Hepatic stellate cell (primary cell): ENCODE data around the gene PPP1R9A.

Experiments
- DNase-seq: peaks from one replicate; pipeline ENCODE4 v3.0.0; 2011; ENCODE audit warnings: low spot score

The PPP1R9A gene

GRCh38 chr7:94909179-94909466, 1.7 kb downstream of the PPP1R9A start:
- DNase-seq, result no peak

DNA sequence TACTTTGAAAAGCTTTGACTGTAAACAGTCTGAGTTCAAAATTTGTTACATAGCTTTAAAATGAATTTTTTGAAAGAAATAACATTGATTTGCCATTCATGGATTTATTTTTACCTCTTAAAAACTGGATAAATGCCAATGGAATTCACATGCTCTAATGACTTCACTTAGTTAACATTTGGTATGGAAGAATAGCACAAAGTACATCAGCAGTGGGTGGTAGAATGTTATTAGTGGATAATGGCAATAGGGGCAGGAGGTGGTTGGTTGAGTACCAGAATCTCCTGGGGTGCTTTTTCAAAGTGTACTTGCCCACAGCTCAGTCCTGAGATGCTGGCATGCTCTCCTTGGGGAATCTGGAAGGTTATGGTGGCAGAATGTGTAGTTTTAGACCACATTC, 4.7 kb downstream of the PPP1R9A start:
- DNase-seq, result no peak

DNA sequence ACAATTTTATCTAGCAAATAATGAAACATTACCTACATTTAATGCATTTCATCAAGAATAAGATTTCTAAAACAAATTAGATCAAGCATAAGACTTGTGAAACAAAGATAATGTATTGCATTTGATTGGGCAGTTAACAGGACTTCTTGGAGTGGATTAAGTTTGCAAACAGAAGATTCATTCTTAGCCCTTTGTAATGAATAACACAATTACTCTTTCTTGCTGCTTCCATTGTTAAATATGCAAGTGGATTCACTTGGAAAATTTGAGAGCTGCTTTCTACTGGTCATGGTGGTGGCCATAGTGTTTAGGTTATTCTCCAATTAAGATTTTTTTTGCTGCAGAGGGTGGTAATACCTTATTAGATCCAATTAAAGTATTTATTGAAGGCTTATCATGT, 6.0 kb downstream of the PPP1R9A start:
- no peak for DNase-seq

GRCh38 chr7:94921911-94922310, 14.5 kb downstream of the PPP1R9A start:
- DNase-seq, result no peak

DNA sequence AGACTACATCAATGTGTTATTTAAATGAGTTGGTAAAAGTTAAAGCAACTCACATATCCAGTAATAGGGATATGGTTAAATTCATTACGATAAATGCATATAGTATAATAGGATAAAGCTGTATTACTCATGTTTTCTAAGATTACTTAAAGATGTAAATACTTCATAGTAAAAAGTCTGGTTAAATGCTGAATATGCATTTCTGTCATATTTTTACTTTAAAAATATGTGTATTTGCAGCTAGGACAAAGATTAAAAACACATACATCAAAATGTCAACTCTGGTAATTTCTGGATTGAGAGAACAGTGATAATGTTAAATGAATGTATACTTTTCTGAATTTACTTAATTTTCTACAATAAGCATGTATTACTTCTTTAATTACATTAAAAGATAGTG, 15.1 kb downstream of the PPP1R9A start:
- no peak for DNase-seq

GRCh38 chr7:94923412-94923811, 16.0 kb downstream of the PPP1R9A start:
- no peak for DNase-seq

- DNase-seq, result no peak
Observed at GRCh38 chr7:94928168-94928707, 20.8 kb downstream of the PPP1R9A start.

GRCh38 chr7:94933256-94933990, 26.0 kb downstream of the PPP1R9A start:
- no peak for DNase-seq

GRCh38 chr7:94939395-94939794, 32.0 kb downstream of the PPP1R9A start:
- DNase-seq, result no peak

GRCh38 chr7:94940241-94940640, 32.8 kb downstream of the PPP1R9A start:
- no peak for DNase-seq

DNA sequence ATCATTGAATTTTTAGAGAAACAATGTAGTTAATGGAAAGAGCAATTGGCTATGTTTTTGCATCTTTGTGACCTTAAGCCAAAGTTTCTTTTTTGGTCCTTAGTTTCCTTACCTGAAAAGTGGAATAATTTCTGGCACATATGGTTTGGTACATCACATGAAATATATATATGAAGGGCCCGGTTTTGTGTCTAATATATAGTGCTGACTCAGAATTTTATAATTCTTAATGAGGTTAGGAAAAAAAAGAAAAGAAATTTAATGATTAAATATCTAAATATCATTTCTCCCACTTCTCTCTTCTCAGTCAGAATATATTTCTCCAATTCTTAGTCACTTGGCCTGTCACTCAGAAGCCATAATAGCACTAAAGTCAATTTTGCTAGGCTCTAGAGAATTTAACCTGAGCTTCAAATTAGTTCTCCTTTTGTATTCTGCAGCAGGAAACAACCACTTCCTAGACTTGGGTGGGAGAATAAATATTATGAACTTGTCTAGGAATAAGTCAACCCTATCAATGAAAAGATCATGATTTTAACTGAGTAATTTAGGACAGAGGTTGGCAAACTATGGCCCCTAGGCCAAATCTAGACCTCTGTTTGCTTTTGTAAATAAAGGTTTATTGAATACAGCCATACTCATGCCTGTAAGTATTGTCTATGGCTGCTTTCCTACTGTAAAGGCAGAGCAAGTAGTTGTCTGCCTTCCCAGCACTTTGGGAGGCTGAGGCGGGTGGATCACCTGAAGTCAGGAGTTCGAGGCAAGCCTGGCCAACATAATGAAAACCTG, 34.6 kb downstream of the PPP1R9A start:
- DNase-seq, result no peak

DNA sequence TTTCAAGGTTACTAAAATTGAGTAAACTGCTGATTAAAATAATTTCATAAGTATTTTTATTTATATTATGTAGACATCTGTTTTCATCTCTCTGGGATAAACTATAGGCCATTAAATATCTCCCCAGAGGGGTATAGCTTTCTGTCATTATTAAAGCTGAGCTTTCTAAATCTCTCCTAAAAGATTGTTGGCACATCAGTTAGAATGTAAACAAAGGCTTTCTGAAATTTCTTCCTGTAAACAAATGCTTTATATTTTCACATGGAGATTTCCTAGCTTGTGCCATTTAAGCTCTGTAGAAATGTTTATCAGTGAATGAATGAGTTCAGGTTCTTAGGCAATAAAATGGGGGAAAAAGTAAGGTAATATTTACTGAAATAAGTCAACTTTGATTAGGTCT, 35.7 kb downstream of the PPP1R9A start:
- no peak for DNase-seq

DNA sequence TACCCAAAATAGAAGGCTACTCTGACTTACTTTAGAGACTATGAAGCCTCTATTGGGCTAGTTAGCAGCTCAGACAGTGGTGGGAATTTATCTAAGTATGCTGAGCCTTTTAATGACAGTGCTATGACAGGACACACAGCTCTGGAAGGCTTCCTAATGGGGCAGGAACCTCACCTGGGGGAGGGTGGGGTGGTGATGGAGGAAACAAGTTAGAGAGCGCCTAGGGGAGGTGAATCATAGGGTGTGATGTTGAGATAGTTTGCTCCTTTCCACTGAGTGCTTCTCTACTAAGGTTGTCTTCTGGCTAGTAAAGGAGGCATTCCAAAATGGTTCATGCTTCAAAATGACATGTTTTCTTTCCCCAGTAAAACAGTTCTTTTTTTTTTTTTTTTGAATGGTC, 42.1 kb downstream of the PPP1R9A start:
- DNase-seq, result no peak

GRCh38 chr7:94955807-94956206, 48.4 kb downstream of the PPP1R9A start:
- no peak for DNase-seq

DNA sequence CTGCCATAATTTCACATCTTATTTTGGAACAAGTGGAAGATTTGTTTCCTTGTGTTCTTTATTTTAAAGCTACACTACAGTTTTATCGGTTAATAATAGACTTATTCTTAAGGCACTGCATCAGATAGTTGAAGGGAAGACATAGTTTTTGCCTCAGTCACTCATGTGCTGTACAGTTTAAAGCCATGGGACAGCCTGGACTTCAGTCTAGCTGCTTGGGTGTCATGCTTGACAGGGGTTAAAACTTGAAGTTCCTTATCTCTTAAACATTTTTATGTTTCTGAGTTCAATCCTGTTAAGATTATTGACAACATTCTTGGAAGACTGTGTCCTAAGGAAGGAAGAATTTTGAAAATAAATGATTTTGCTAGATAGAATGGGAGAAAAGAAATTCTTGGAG, 49.7 kb downstream of the PPP1R9A start:
- no peak for DNase-seq

DNA sequence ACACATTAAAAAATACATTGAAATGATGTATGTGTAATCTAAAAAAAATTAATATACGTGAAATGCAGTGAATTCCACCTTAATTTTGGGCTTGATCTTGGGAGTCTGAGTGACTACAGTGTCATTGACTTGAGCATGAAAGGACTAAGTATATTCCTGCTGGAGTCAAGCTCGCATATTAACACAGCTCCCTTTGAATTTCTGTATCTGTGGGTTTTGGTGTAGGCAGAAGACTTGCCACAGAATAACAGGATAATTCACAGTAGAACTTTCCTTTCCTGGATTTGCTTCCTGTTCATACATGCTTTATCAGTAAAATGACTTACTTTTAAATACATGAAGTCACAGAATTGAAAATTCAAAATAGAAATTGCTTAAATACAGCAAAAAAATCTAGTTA, 55.3 kb downstream of the PPP1R9A start:
- no peak for DNase-seq

- DNase-seq, result no peak
Observed at GRCh38 chr7:94969434-94970084, 62.2 kb downstream of the PPP1R9A start.

DNA sequence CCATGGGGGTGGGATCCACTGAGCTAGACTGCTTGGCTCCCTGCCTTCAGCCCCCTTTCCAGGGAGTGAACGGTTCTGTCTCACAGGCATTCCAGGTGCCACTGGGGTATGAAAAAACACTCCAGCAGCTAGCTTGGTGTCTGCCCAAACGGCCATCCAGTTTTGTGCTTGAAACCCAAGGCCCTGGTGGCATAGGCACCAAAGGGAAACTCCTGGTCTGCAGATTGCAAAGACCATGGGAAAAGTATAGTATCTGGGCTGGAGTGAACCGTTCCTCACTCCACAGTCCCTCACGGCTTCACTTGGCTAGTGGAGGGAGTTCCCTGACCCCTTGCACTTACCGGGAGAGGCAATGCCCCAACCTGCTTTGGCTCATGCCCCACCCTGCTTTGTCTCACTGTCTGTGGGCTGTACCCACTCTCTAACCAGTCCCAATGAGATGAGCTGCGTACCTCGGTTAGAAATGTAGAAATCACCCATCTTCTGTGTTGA, 62.7 kb downstream of the PPP1R9A start:
- DNase-seq, result no peak

- no peak for DNase-seq
Observed at GRCh38 chr7:94971051-94971867, 63.9 kb downstream of the PPP1R9A start.

DNA sequence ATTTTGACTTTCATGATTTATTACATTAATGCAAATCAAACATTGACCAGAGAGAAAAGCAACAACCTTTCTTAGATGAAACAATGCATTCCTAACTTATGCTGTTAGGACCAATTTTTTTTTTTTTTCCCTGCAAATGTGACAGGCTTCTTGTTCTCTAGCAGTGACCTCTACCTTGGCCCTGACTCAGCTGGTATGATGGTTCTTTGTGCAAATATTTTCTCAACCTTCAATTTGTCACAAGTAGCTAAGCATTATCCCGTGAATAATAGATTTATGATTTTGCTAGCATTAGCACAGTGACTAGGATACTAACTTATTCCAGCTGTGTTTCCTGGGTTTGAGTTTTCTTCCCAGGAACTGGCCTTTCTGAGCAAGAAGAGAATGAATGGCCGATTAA, 64.9 kb downstream of the PPP1R9A start:
- no peak for DNase-seq

DNA sequence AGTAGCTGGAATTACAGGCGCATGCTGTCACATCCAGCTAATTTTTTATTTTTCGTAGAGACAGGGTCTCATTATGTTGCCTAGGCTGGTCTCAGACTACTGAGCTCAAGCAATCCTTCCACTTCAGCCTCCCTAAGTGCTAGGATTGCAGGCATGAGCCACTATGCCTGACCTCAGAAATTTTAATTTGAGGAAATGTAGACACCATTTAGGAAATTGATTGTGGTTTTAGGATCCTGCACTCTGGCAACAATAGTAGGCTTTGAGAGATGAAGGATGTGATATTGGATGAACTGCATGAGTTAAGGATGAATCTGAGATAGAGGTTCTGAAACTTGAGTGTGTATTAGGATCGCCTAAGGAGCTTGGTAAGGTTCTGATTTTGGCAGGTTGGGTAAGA, 66.5 kb downstream of the PPP1R9A start:
- DNase-seq, result no peak

- no peak for DNase-seq
Observed at GRCh38 chr7:94974423-94974822, 67.0 kb downstream of the PPP1R9A start.
